Esophagus squamous epithelium (tissue), 4 donors: Measurements from ENCODE around the gene BCAM.

ENCODE experiments used
- CTCF ChIP-seq, 6 experiments: fragments of 450-650 bp in 4 of 6; fragments of 200-600 bp in 2 of 6; sonication (generic) in 2 of 6; IDR thresholded peaks; one replicate each; pipeline ENCODE4 v1.5.1; 2016 to 2019; ENCODE audit warnings: antibody characterized with exemption in 6 of 6, mild to moderate bottlenecking in 4 of 6, moderate library complexity in 4 of 6
- POLR2A ChIP-seq, 4 donors: fragments of 450-650 bp; IDR thresholded peaks; one replicate each; pipeline ENCODE4 v1.6.1; 2017; ENCODE audit warnings: antibody characterized with exemption in 4 of 4, mild to moderate bottlenecking in 4 of 4, moderate library complexity in 3 of 4

DNA sequence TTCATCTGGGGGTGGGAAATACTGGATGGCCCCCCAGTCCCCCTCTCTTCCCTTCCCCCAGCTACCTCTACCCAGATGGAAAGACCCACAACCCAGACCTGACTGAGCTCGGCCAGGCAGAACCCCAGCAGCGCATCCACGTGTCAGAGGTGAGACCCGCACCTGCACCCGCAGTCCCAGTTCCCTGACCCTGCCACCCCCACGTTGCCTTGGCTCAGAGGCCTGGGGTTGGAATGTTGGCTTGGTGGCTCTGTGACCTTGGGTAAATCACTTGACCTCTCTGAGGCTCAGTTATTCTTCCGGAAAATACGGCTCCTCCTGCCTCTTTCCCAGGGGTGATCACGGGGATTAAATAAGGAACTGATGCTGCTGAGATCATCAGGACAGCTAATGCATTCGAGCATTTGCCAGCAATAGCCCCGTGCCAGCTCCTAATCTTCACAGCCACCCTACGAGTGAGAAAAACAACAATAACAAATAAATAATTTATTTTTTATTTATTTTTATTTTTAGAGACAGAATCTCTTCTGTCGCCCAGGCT, 18.9 kb upstream of the BCAM start:
- TF ChIP-seq CTCF (IDR thresholded peaks at IDR 0.05) (no peak), POLR2A (IDR thresholded peaks at IDR 0.05) (no peak)
